Pericardium fibroblast (primary cell): ENCODE data around the gene SPATS2. TPM values are rescaled to one million over a fixed set of nuclear protein-coding genes. Genes with fewer than 3 reads are reported as not detected.

Source experiments
- total RNA-seq: library from RNA; depleted of rRNA; stranded (reverse); fragments of >200 nt; gene quantifications from 2 replicates; pipeline ENCODE4 v1.2.3, GENCODE V29; 2015

The SPATS2 gene
- 15.3 and 27.0 TPM in 2 replicates for total RNA-seq

GRCh38 chr12:49367381-49368239 is at the start of gene SPATS2:
SPATS2 (plus strand) TSS chr12:49367462; CDS start chr12:49461013, 93,551 bp downstream.

GRCh38 chr12:49322708-49323523 is 44.3 kb upstream of the SPATS2 start, which contains the start of gene TROAP:
TROAP (plus strand) TSS chr12:49323255; CDS start chr12:49323609, 354 bp downstream.

GRCh38 chr12:49336645-49337584 is 30.3 kb upstream of the SPATS2 start, which contains the start of gene C1QL4:
C1QL4 (minus strand) TSS chr12:49337188; CDS start chr12:49336477, 711 bp downstream.

GRCh38 chr12:49346659-49347310 is 20.5 kb upstream of the SPATS2 start, which contains the start of gene DNAJC22:
DNAJC22 (plus strand) TSS chr12:49346888; CDS start chr12:49348873, 1,985 bp downstream.

GRCh38 chr12:49538510-49539403 is 171.5 kb downstream of the SPATS2 start, which contains the start of gene KCNH3:
KCNH3 (plus strand) TSS chr12:49539030; CDS start chr12:49539417, 387 bp downstream.

GRCh38 chr12:49567611-49568441 is 200.6 kb downstream of the SPATS2 start, which contains the start of gene MCRS1:
MCRS1 (minus strand) TSS chr12:49568142; CDS start chr12:49566731, 1,411 bp downstream.

Other genes starting within 250 kb of the SPATS2 start
- gene TUBA1B, start 236.1 kb upstream of the SPATS2 start, total RNA-seq = 467 and 912 TPM in 2 replicates
- gene TUBA1A, start 178.4 kb upstream of the SPATS2 start, total RNA-seq = 310 and 595 TPM in 2 replicates
- 226 and 369 TPM in 2 replicates for gene TUBA1C, start 102.4 kb upstream of the SPATS2 start, total RNA-seq
- gene PRPH, start 72.3 kb upstream of the SPATS2 start, total RNA-seq = 0.09 TPM in 1 of 2 replicates, not detected in the other
- 0.70 and 1.6 TPM in 2 replicates for gene TROAP, start 44.2 kb upstream of the SPATS2 start, total RNA-seq
- gene C1QL4, start 30.3 kb upstream of the SPATS2 start, total RNA-seq = not detected in 2 replicates
- 0.34 and 4.3 TPM in 2 replicates for gene DNAJC22, start 20.6 kb upstream of the SPATS2 start, total RNA-seq
- not detected in 2 replicates for gene KCNH3, start 171.6 kb downstream of the SPATS2 start, total RNA-seq
- 49.5 and 58.8 TPM in 2 replicates for gene MCRS1, start 200.7 kb downstream of the SPATS2 start, total RNA-seq
- gene FAM186B, start 238.2 kb downstream of the SPATS2 start, total RNA-seq = 0.23 TPM in 1 of 2 replicates, not detected in the other